Nucleus accumbens (tissue), 56 donors: Measurements from ENCODE around the gene MYG1.

ENCODE experiments used
- DNase-seq, 56 donors: peaks; one replicate each; lab custom pipeline; 2025; lab: John Stamatoyannopoulos, UW

MYG1 gene

GRCh38 chr12:53352331-53353256 is 53.1 kb downstream of the MYG1 start:
- DNase-seq, result peak in 54 of 56 donors; percentile 4 to 91 (median 66)

- DNase-seq, result no peak
Measured at GRCh38 chr12:53353257-53353655, 53.8 kb downstream of the MYG1 start.

- no peak for DNase-seq
Measured at GRCh38 chr12:53355121-53355520, 55.6 kb downstream of the MYG1 start.
